HG03439 (cell line): ENCODE data around the gene CDC40.
"Not testable (repeated sequence)": the region's sequence is repeated elsewhere in the genome, so short reads cannot be mapped to it uniquely, and the experiment has no call there.

Experiments
- ATAC-seq: cut with Tn5 transposase; IDR thresholded peaks from one replicate; pipeline ENCODE4 v1.9.1; 2021; ENCODE audit warnings: mild to moderate bottlenecking, moderate library complexity; ENCODE audit not compliant: unreplicated experiment

The CDC40 gene

DNA sequence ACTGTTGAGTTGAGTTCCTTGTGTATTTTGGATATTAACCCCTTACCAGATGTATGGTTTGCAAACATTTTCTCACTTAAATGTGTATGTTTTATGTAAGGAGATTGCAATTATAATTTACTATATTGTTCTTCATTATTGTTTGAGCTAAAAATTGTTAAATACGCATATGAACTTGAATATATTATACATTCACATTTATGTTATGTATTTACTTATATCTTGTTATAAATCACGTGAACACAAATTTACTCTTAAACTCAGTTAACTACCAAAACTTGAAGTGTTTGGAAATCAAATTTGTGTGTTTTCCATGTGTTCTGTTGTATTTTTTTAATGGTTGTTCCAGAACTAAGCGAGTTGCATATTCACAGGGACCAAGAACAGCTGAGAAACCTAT is 18.3 kb downstream of the CDC40 start:
- ATAC-seq, result no peak

DNA sequence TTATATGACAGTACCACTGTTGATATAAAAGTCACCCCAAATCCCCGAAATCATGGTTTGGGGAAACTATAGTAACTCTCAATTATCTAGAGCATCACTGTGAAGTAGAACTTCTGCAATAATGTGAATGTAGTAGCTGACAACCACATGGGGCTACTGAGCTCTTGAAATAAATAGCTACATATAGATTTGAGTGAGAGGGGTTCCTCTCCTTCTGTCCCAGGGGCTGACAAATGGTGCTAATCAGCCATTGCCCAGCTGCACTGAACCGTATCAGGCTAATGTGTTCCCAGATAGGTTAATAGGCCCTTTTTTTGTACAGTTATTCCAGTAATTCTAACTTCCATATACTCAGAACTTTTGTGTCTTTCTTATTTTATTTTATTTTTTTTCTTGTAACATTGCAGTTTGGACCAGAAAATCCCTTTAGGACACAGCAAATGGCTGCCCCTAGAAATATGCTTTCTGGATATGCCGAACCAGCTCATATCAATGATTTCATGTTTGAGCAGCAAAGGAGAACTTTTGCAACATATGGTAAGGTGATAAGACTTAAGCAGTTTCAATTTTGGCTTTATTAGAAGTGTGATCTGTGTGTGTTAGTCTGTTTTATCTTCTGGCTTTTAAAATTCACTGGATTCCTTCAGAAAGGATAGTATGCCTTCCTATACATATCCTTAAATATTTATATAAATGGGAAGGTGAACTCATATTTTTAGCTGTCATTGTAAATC is 21.1 kb downstream of the CDC40 start:
- ATAC-seq, result no peak

DNA sequence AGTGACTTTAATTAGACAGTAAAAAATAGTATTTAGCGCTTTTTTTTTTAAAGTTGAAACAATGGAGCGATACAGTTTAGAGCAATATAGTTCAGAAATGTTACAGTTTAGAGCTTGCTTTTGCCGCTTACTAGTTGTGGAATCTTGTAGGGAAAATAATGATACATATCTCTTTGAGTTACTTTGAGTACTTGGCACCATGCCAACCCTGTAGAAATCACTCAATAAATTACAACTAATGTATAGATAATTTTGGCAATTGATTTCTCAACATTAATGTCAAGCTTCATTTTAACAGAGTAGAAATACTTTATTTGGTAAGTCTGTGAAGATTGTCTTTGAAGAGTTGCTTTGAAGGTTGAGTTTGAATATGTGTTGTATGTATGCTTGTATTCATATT is 27.4 kb downstream of the CDC40 start:
- ATAC-seq, result no peak

DNA sequence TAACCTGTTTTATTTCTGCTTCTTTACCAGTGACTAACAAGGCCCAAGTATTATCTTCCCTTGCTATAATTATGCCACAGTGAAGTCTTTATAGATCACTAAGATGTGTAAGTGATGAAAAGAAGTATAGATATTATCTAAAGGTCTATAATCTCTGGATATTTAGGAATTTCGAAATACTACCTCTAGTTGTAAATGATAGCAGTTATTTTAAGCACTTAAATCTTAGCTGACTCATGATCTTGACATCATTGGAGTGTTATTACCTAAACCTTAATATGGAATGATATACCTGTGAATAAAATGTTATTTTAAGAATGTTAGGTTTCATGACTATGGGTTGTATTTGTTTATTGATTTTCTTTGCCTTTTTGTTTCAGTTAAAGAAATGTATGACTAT is 31.5 kb downstream of the CDC40 start:
- no peak for ATAC-seq

DNA sequence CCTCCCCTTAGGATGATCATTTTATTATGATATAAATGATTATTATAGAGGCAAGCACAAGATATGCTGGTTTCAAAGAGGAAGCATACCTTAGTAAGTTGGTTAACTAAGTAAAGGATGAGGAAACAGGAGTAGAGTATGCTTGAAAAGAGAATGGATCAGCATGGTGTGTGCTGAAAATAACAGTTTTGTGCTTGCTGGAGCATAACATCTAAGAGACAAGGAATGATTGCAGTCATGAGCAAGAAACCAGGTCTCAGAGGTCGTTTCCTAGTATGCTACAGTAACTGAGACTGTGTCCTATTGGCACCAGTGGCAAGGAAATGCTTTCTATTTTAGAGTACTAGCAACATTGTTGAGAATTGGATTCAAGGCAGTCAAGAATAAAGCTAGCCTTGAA is 34.1 kb downstream of the CDC40 start:
- no peak for ATAC-seq

DNA sequence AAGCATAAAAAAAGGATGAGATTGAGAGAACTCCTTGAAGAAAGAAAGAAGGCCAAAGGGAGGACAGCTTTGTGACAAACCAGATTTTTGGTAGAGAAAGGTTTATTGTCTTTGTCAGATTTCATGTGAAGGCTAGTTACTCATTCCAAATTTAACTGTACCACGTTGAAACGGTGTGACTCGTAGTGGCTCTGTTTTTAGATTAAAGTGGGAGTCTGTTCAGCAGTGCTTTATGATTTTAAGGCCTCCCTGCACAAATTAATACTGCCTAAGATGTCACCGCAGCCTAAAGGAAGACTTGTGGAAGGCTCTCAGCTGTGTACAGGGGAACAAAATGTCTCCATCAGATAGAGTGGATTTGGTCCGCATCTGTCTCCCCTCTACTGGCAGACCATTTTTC is 35.9 kb downstream of the CDC40 start:
- no peak for ATAC-seq

DNA sequence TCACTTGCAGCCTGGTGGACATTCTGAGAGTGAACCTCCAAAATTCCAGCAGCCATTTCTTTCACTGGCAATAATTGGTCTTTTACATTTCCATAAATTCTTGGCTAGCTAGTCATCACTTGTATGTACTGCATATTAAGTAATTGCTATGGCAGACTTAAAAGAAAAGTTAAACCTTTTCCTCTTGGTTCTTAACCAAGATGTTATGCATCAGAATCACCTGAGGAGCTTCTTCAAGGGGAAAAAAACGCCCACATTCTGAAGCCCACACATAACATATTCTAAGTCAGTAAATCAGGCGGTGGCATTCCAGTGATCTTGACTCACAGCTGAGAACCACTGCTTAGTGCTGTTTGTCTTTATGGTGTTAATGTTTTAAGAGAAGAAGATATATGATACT is 37.0 kb downstream of the CDC40 start:
- ATAC-seq, result no peak

DNA sequence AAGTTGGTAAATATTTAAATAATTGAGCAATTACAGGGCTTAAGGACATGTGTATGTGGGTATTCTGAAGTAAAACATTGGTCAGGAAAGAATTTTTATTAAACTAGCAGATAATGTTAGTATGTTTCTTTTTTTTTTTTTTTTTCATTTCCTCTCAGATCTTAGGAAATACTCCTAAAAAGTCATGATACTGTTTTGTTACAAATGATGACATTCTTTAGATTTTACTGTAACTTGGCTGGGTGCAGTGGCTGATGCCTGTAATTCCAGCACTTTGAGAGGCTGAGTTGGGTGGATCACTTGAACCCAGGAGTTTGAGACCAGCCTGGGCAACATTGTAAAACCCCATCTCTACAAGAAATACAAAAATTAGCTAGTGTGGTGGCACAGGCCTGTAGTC is 41.5 kb downstream of the CDC40 start:
- no peak for ATAC-seq

DNA sequence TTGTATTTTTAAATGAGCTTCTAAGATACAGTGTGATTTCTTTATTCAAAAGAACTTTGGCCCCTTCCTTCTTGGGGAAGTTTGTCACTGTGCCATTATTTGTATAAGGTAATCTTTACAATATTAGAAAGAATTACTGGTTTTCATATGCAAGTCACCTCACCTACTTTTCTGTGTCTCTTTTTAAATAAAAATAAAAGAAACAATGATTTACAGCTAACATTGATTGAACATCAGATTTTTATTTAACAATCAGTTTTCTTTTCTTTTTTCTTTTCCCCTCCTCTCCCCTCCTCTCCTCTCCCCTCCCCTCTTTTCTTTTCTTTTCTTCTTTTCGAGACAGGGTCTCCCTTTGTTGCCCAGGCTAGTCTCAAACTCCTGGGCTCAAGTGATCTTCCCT is 46.0 kb downstream of the CDC40 start:
- ATAC-seq, result no peak

DNA sequence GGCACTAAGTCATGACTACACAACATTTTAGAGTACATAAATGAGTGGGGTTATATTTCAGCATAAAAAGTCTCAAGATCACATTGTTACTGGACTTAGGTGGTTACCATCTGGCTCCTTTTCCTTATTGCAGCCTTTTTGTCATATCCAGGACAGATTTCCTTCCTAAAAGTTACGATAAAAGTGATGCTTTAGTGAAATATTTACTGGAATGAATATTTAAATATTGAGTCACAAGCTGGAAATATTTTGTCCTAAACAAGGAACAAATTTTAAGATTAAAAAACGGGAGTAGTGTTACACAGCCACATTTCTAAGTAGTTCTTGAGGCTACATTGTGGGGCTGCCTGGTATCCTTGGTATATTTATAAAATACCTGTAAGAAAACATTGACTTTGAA is 52.2 kb downstream of the CDC40 start:
- no peak for ATAC-seq

DNA sequence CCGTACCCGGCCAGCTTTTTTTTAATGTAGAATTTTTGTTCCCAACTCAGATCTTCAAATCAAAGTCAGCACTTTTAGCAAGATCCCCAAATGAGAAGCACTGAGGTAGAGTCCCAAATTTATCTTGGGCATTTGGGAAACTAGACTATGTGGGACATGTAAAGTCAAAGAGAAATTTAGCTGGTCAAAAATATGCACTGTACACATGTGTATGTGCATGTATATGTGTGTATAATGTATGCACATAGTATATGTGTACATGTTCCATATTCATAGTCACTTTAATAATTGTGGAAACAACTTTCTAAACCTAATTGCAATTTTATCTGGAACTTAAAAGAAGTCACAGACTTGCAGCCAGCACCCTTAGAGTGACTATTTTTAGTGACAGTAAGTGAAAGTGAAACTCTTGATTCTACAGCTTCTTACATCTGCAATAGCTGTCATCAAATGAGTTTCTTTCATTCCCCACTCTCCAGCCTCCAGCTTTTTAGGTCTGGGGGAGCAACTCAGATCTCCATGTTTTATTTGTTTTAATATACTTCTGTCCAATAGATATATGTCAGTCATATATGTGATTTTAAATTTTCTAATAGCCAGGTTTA is 53.6 kb downstream of the CDC40 start:
- ATAC-seq, result peak; percentile 91

DNA sequence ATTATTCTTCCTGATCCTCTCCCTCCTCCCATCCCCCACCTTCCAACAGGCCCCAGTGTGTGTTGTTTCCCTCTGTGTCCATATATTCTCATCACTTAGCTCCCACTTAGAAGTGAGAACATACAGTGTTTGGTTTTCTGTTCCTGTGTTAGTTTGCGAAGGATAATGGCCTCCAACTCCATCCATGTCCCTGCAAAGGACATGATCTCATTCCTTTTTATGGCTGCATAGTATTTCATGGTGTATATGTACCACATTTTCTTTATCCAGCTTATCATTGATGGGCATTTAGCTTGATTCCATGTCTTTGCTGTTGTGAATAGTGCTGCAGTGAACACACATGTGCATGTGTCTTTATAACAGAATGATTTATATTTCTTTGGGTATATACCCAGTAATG is 55.8 kb downstream of the CDC40 start:
- ATAC-seq, result not testable (repeated sequence)

DNA sequence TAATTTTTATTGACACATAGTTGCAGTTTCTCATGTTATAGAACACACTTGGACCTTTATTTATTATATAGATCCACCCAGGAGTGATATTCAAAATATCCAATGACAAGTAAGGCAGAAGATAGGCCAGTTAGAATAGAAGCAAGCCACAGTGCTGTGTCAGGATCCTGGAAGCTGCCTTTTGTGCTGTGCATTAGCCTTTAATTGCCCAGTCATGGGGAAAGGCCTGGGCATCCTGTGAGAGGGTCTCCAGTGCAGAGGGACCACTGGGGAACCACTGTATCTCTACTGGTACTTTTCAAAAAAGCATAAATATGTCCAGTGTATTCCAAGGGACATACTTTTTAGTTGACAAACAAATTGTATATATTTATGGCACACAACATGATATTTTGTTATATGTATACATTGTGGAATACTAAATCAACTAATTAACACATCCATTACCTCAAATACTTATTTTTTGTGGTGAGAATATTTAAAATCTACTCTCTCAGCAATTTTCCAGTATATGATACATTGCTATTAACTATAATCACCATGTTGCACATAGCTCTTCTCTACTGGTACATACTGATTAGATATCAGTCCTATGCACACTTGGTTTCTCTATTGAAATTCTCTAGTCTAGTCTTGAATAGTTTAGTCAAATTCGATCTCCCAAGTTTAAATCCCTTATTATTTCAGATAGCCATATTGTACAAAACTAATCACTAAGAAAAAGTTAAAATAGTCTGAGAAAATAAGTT is 59.5 kb downstream of the CDC40 start:
- no peak for ATAC-seq

DNA sequence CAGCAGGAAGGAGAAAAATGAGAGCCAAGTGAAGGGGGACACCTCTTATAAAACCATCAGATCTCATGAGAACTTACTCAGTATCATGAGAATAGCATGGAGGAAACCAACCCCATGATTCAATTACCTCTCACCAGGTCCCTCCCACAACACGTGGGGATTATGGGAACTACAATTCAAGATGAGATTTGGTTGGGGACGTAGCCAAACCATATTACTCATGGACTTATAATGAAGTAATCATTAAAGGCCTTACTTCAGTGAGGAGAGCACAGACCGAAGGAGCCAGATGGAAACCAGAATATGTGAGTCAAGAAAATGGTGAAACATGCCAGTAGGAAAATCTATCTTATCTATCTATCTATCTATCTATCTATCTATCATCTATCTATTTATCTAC is 64.4 kb downstream of the CDC40 start:
- ATAC-seq, result not testable (repeated sequence)

DNA sequence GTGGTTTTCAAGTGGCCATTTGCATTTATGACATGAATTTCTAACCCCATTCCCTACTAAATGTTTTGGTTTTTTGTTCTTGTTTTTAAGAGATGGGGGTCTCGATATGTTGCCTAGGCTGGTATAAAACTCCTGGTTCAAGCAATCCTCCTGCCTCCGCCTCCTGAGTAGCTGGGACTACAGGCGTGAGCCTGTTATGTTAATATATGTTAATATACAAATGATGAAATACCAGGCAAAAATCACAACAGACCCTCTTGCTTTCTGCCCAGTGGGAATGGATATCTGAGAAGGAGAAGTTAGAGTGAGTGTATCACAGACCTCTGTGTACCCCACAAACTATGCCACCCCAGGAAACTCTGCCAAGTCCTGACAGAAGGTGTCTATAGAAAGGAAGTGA is 66.2 kb downstream of the CDC40 start:
- ATAC-seq, result no peak

DNA sequence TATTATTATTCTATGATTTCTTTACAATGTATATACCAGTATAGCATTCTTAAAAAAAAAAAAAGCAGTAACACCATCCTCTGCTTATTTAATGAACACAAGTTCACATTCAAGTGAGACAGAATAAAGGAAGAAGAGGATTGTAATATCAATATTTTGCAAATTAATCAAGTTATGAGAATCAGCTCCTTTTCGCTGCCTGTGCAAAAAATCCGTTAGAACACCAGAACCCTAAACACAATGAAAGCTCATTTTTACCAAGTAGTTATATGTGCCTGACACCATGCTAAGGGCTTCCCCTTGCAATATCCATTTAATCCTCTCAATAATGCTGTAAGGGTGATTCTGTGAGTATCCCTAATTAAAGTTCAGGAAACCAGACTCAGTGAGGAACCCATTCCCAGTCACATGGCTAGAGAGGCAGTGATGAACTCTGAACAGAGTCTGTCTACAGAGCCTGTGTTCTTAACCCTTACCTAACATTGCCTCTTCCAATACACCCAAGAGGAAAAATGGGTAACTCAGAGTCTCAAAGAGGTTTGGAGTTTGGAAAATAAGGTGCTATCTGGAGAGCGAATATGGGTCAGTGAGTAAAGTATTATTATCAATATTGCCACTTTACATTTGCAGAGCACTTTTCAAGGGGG is 66.8 kb downstream of the CDC40 start:
- ATAC-seq, result no peak

DNA sequence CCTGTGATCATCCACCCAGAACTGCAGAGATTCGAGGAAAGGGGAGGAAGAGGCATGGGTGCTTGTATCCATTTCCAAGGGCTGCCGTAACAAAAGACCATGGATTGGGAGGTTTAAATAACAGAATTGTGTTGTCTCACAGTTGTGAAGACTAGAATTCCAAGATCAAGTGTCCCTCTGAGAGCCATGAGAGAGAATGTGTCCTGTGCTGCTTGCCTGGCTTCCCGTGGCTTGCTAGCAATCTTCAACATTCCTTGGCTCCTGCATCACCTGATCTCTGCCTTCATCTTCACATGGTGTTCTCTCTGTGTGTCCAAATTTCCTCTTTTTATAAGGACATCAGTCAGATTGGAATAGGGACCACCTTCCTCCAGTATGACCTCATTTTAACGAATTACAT is 69.8 kb downstream of the CDC40 start:
- ATAC-seq, result no peak

DNA sequence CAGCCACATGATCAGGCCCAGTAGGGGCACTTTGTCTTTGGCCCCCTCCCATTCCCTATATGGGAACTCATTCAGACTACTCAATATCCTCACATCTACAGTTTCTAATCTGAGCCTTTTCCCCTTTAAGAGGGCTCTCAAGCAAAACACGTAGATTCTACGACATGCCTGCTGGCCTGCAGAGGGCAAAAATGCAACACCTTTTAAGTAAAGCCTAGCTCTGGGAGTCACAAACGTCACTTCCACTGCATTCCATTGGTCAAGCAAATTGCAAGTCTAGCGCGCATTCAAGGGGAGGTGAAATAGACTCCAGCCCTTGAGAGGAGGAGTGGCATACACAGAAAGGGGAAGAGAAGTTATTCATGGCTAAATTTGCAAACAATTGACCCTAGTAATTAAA is 70.6 kb downstream of the CDC40 start:
- no peak for ATAC-seq

DNA sequence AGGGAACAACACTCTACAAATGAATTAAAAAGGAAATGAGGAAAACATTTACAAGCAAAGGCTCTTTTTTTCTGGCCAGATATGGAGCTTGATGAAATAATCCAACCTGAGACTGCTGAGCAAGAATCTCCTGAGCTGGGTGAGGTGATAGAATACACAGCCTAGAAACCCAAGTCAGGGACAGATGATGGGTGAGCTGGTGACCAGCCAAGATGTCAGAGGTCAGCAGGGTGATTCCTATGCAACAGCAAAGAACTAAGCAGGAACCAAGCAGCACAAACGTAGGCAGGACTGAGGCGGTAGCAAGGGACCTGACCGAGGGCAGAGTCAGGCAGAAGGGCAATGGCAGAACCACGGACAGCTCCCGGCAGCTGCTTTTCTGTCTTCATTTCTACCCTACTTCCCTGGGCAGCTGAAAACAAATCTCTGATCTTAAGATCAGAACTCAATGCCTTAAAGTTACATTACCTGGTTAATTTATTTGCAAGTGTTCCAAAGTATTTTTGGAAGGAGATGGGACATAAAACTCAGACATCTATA is 75.1 kb downstream of the CDC40 start:
- no peak for ATAC-seq

DNA sequence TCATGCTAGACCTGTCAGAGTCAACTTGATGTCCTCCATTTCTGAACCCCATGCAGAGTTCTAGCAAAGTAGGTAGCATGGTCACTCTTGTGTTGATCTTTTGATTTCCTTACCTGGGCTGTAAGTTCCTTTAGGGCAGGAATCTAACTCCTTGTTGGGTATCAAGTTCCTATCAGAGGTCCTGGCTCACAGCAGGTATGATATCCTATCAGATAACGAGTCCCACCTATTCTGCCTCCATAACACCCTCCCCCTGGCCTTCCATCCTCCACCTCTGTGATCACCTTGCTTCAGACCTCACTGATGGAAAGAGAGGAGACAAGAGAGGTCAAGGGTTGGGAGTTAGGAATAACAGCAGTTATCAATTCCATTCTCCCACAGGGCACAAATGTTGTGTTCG is 76.1 kb downstream of the CDC40 start:
- ATAC-seq, result no peak

DNA sequence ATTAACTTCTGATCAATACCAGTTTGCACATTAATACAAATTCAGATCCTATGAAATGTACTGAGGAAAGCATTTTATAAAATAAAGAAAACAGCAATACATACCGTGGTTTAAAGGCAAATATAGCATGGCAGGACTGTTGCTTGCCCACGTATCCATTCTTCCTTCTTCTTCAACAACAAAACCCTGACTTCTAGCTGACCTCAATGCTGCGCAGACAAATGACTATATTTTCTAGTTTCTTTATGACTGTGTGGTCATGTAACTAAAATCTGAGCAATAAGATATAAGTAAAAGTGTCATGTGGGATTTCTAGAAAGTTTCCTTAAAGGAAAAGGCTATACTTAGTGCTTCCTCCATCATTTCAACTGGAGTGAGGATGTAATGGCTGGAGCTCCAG is 85.0 kb downstream of the CDC40 start:
- ATAC-seq, result no peak

DNA sequence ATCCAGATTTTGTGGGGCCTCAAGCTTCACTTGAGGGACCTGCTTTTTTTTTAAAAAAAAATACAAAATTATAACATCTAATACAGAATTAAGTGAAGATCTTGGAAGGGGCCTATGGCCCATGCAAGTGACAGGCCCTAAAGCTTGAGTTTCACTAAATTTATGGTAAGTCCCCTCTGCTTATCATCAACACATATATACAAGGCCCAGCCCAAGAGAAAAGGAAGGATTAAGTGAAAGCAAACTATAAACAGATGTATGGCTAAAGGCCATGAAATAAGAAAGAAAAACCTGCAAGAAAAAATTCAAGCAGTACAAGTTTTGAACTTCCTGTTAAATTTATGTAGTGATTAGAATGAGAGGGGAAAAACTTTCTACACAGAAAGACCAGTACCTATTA is 86.8 kb downstream of the CDC40 start:
- ATAC-seq, result no peak
